K562 (cell line): ENCODE measurements around the gene CTNNB1.

Experiments
- CTCF ChIP-seq, 3 experiments: IDR thresholded peaks in 2 of 3; conservative IDR thresholded peaks in 1 of 3; 2 replicates each; pipeline ENCODE4 v1.5.1; 2011 to 2012; ENCODE audit warnings: low read length in 3 of 3, mild to moderate bottlenecking in 3 of 3, control low read depth in 2 of 3, improper control_type of control experiment in 1 of 3, inconsistent platforms in 1 of 3, low read depth in 1 of 3, mixed read lengths in 1 of 3, moderate library complexity in 1 of 3; ENCODE audit not compliant: insufficient read depth in 2 of 3
- KLF16 ChIP-seq: IDR thresholded peaks from 2 replicates; pipeline ENCODE4 v1.6.1; 2016; ENCODE audit warnings: antibody characterized with exemption
- YY1 ChIP-seq, 3 experiments: IDR thresholded peaks; 2 replicates each; pipeline ENCODE4 v1.6.1; 2011; ENCODE audit warnings: low read length in 2 of 3, mild to moderate bottlenecking in 2 of 3, moderate library complexity in 2 of 3, borderline replicate concordance in 1 of 3, control low read depth in 1 of 3, low read depth in 1 of 3; ENCODE audit not compliant: insufficient read depth in 3 of 3, insufficient replicate concordance in 2 of 3, control insufficient read depth in 1 of 3, insufficient read length in 1 of 3; ENCODE audit errors: extremely low read depth in 1 of 3

- TF ChIP-seq CTCF (IDR thresholded peaks at IDR 0.05 in 2 of 3, conservative IDR thresholded peaks at IDR 0.05 in 1 of 3; ENCODE audit: insufficient read depth in 2 of 3, low read depth in 1 of 3, low read length in 3 of 3) (no peak), KLF16 (no peak), YY1 (IDR thresholded peaks at IDR 0.05; ENCODE audit: borderline replicate concordance in 1 of 3, control insufficient read depth in 1 of 3, extremely low read depth in 1 of 3, insufficient read depth in 3 of 3, insufficient read length in 1 of 3, insufficient replicate concordance in 2 of 3, low read depth in 1 of 3, low read length in 2 of 3) (no peak)
These were observed 11.7 kb downstream of the CTNNB1 start for GRCh38 chr3:41210966-41211365.
